ENCODE results near the gene MBP. TPM values are rescaled to one million over a fixed set of nuclear protein-coding genes. Genes with fewer than 3 reads are reported as not detected.

The MBP gene
- total RNA-seq, 4 donors from 2014 or later, result 28.6 to 55.0 (median 50.4) TPM

DNA sequence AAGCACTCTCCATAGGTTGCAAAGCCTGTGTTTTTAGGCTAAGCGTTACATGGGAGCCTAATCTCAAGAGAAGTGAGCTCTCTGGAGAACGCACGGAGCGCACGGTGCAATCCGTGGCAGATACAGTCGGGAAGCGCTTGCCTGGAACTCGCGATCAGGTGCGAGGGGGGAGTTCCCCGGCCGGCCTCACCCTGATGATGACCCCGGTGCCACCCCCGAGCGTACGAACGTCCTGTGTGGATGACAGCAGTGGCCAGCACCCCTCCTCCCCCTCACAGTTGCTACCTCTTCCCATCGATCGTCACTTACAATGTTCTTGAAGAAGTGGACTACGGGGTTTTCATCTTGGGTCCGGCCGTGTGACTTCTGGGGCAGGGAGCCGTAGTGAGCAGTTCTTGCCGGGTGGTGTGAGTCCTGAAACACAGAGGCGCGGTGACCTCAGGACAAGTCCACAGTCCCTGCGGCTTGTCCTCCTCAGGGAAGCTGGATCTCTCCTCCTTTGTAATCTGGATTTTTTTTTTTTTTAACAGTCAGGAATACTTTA lies 142.9 kb downstream of the MBP start:
- Histone ChIP-seq H3K36me3 (no peaks in the 10 kb centered on the region), H3K4me1 (no peaks in the 10 kb centered on the region), H3K27ac (no peak overlapping the region), H3K4me3 (no peak overlapping the region), H3K9me3 (no peaks in the 10 kb centered on the region), H3K27me3 (no peaks in the 10 kb centered on the region)
- DNase-seq (no peak), ATAC-seq (no peak)
- intact Hi-C loops (cut with DNase I; ENCODE audit: low total_unique reads), result no loop called here
- in situ Hi-C loops (cut with MboI; ENCODE audit: low sequenced_read_pairs in 4 of 4), result loop anchor here in 3 of 4 donors (10.0 to 25.0 kb wide), 5 partner anchors 65 to 223 kb away; partner anchors contain the start of gene ZNF236 (in 1 of the 3)
- TF ChIP-seq POLR2A (IDR thresholded peaks at IDR 0.05), result no peak
- TF ChIP-seq, protein P1, sequence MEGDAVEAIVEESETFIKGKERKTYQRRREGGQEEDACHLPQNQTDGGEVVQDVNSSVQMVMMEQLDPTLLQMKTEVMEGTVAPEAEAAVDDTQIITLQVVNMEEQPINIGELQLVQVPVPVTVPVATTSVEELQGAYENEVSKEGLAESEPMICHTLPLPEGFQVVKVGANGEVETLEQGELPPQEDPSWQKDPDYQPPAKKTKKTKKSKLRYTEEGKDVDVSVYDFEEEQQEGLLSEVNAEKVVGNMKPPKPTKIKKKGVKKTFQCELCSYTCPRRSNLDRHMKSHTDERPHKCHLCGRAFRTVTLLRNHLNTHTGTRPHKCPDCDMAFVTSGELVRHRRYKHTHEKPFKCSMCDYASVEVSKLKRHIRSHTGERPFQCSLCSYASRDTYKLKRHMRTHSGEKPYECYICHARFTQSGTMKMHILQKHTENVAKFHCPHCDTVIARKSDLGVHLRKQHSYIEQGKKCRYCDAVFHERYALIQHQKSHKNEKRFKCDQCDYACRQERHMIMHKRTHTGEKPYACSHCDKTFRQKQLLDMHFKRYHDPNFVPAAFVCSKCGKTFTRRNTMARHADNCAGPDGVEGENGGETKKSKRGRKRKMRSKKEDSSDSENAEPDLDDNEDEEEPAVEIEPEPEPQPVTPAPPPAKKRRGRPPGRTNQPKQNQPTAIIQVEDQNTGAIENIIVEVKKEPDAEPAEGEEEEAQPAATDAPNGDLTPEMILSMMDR (IDR thresholded peaks at IDR 0.05 in 4 of 5, conservative IDR thresholded peaks at IDR 0.05 in 1 of 5), result no peak

DNA sequence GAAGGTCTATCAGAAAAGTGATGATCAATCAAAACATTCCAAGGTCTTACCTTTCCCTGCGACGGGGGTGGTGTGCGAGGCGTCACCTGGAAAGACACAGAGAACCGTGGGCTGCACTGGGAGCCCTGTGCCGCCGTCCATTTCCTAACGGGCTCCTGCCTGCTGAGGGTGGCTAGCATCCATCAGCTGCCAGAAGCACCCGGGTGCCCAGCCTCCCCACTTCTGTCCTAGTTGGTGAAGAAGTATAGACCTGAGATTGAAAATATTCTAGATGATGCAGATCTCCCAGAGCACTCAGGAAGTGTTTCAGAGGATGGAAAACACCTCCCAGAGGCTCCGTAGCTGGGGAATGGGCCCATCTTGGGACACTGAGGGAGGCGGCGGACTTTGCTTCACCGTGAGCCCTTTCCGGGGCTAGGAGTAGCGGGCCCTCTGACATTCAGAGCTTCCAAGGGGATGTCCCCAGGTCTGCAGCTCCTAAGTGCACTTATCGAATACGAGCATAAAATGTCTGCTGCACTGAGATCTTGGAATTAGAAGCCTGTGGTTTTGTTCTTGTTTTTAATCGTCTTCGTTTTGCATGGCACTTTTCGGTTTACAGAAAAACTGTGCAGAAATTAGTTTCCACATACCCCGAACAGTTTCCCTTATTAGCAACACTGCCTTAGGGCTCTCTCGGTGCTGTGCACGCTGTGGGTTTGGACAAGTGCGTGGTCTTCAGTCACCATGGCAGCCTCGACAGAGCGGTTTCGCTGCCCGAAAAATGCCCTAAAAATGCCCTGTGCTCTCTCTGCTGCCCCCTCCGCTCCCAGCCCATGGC lies 143.5 kb downstream of the MBP start:
- Histone ChIP-seq H3K27ac (no peak overlapping the region), H3K36me3 (no peaks in the 10 kb centered on the region), H3K4me3 (no peak overlapping the region), H3K9me3 (no peaks in the 10 kb centered on the region), H3K4me1 (no peaks in the 10 kb centered on the region), H3K27me3 (no peaks in the 10 kb centered on the region)
- in situ Hi-C loops (cut with MboI; ENCODE audit: low sequenced_read_pairs in 4 of 4) (loop anchor here in 2 of 4 donors (10.0 to 25.0 kb wide), 4 partner anchors 64 to 223 kb away; partner anchors contain the start of gene ZNF236 (in 1 of the 2)), intact Hi-C loops (cut with DNase I; ENCODE audit: low total_unique reads) (no loop called here)
- DNase-seq, result no peak
- TF ChIP-seq, protein P1 (IDR thresholded peaks at IDR 0.05 in 4 of 5, conservative IDR thresholded peaks at IDR 0.05 in 1 of 5), result no peak
- TF ChIP-seq POLR2A (IDR thresholded peaks at IDR 0.05), result no peak
- no peak for ATAC-seq

DNA sequence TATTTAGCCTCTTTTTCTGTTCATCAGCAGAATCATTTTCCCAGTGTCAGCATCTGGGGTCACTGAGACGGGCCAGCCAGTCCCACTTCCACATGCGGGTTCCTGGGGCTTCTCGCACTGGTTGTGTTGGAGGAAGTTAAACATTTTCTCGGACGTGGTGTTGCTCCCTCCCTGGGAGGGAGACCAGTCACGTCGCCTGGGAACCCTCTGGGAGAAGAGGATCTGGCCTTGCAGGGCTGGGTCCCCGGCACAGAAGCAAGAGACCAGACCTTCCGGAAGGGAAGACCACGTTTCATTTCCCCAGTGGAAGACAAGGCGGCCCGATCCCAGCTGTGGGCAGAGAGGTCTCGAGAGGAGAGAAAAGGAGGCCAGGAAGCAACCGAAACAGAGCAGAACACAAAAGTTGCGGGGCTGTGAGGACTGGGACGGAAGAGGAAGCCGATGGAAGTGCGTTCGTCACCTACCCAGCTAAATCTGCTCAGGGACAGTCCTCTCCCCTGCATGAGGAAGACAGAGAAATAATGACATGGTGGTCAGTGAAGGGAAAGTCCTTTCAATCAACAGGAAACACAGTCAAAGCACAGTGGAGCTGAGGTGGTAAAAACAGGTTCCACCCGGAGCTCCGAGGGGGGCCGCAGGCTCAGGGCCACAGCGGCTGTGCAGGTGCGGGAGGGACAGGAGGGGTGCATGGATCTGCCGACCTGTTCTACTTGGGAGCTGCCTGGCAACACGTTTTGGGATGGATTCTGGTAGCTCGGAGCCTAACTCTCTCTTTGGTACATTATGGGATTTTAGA lies 144.4 kb downstream of the MBP start:
- intact Hi-C loops (cut with DNase I; ENCODE audit: low total_unique reads) (no loop called here), in situ Hi-C loops (cut with MboI; ENCODE audit: low sequenced_read_pairs in 4 of 4) (loop anchor here in 2 of 4 donors (10.0 to 25.0 kb wide), 4 partner anchors 63 to 224 kb away; partner anchors contain the start of gene ZNF236 (in 1 of the 2))
- no peak for TF ChIP-seq POLR2A (IDR thresholded peaks at IDR 0.05)
- TF ChIP-seq, protein P1 (IDR thresholded peaks at IDR 0.05 in 4 of 5, conservative IDR thresholded peaks at IDR 0.05 in 1 of 5), result no peak
- no peaks in the 10 kb centered on the region for H3K27me3 ChIP-seq
- peak; percentile 40 to 41 for DNase-seq
- H3K4me1 ChIP-seq, result no peaks in the 10 kb centered on the region
- H3K4me3 ChIP-seq, result no peak overlapping the region
- peak in 1 of 2 donors; percentile 31 for ATAC-seq
- H3K9me3 ChIP-seq, result no peaks in the 10 kb centered on the region
- H3K36me3 ChIP-seq, result no peaks in the 10 kb centered on the region
- H3K27ac ChIP-seq, result peak overlapping the region in 1 of 4 donors; percentile 26

DNA sequence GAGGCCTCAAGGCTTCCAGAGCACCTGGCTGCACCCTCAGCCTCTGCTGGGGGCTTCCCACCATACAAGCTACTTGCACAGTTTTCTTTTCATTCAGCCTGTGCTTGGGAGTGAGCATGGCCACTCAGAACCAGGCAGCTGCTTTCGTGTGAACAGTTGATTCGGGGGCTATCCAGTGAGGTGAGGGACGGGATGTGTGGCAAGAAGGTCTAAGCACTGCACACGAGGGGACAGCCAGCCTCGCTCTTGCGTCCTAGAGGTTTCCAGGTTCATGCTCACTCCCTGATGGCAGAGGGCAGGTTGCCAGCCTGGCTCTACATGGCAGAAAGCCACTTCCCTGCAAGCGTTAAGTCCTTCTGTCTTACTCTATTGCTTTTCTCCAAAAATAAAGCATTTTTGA lies 146.2 kb downstream of the MBP start:
- in situ Hi-C loops (cut with MboI; ENCODE audit: low sequenced_read_pairs in 4 of 4) (loop anchor here in 2 of 4 donors (10.0 to 25.0 kb wide), 4 partner anchors 62 to 226 kb away; partner anchors contain the start of gene ZNF236 (in 1 of the 2)), intact Hi-C loops (cut with DNase I; ENCODE audit: low total_unique reads) (no loop called here)
- Histone ChIP-seq H3K4me3 (no peak overlapping the region), H3K27ac (no peak overlapping the region), H3K36me3 (no peaks in the 10 kb centered on the region), H3K27me3 (no peaks in the 10 kb centered on the region), H3K9me3 (no peaks in the 10 kb centered on the region), H3K4me1 (no peaks in the 10 kb centered on the region)
- no peak for DNase-seq
- no peak for TF ChIP-seq POLR2A (IDR thresholded peaks at IDR 0.05)
- TF ChIP-seq, protein P1 (IDR thresholded peaks at IDR 0.05 in 4 of 5, conservative IDR thresholded peaks at IDR 0.05 in 1 of 5), result no peak
- no peak for ATAC-seq

Data from gastrocnemius medialis (tissue), 4 donors.